ENCODE results near the gene KLF1.

The KLF1 gene

DNA sequence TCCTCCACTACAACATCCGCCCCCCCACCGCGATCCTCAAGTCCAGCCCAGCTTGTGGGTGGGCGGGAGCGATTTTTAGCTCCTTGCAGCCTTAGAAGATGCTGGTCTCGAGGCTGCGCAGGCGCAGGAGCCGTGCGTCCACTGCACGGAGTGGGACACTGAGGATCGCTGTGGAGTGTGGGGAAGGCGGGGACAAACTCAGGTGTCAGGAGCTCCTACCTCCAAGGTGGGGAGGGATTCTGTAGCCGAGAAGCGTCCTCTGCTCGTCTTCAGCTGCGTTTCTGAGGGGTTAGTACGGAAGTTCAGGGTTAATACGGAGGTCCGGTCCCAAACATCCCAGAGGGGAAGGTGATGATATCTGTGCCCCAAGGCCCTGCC, 52.4 kb downstream of the KLF1 start, which contains the start of gene RTBDN:
Gene RTBDN, minus strand, starts transcription at position 14 of the 378 bp plus-strand sequence. CDS start 4,600 bp downstream, outside the sequence.
- H3K14ac ChIP-seq (ENCODE audit: low read length): no peak within 1 kb of the TSS
- peak within 1 kb of the TSS; percentile 81 for H3K23ac ChIP-seq (ENCODE audit: low read depth, low read length, poor library complexity)
- DNase-seq (ENCODE audit: low spot score): no peak
- peak within 1 kb of the TSS; percentile 77 for H3K4me2 ChIP-seq (ENCODE audit: insufficient read depth, low read length, poor library complexity, severe bottlenecking)
- peak within 1 kb of the TSS; percentile 49 to 87 for H3K4me3 ChIP-seq (ENCODE audit: low read length in 2 of 2)
- peak within 1 kb of the TSS; percentile 78 for H3K9ac ChIP-seq (ENCODE audit: low read depth, low read length, poor library complexity)
- H3K79me1 ChIP-seq (ENCODE audit: low read depth, low read length): no peaks in the 10 kb centered on the region
- H2BK15ac ChIP-seq (ENCODE audit: low read length): peak within 1 kb of the TSS; percentile 71
- WGBS, 2 donors (ENCODE audit: extremely low coverage in 2 of 2, insufficient read length in 2 of 2, insufficient replicate concordance in 1 of 2): no CpG with 5 or more reads among the region's 20 CpGs
- H2AFZ ChIP-seq (ENCODE audit: low read length): peak within 1 kb of the TSS; percentile 94
- H4K91ac ChIP-seq (ENCODE audit: low read depth, low read length, poor library complexity): no peak within 1 kb of the TSS
- peak within 1 kb of the TSS; percentile 64 for H2BK12ac ChIP-seq (ENCODE audit: low read length)
- no peak within 1 kb of the TSS for H2BK120ac ChIP-seq (ENCODE audit: low read depth, low read length)
- no peak within 1 kb of the TSS for H3K4ac ChIP-seq (ENCODE audit: low read length)
- H3K4me1 ChIP-seq (ENCODE audit: control insufficient read depth in 2 of 2, insufficient read depth in 1 of 2, low read depth in 1 of 2, low read length in 2 of 2): peaks cover 10 to 12% of the 10 kb centered on the region in 2 donors
- peaks cover 12 to 65% (median 61%) of the 10 kb centered on the region in 3 experiments for H3K27me3 ChIP-seq (ENCODE audit: control insufficient read depth in 3 of 3, insufficient read depth in 3 of 3, low read depth in 1 of 3, low read length in 3 of 3)
- H3K36me3 ChIP-seq (replicated peaks in 1 of 2; ENCODE audit: control insufficient read depth in 2 of 2, insufficient read depth in 2 of 2, low read length in 2 of 2): no peaks in the 10 kb centered on the region
- H3K27ac ChIP-seq (replicated peaks; ENCODE audit: low read length): no peak within 1 kb of the TSS
- peak within 1 kb of the TSS; percentile 93 for H3K18ac ChIP-seq (ENCODE audit: low read length)
- peak within 1 kb of the TSS; percentile 17 for H2BK5ac ChIP-seq (ENCODE audit: low read length)
- H2AK5ac ChIP-seq (ENCODE audit: low read depth, low read length): peak within 1 kb of the TSS; percentile 15
- H4K8ac ChIP-seq (ENCODE audit: low read depth, low read length): no peak within 1 kb of the TSS
- no peaks in the 10 kb centered on the region for H3K9me3 ChIP-seq (replicated peaks in 1 of 2; ENCODE audit: control insufficient read depth in 2 of 2, insufficient read depth in 1 of 2, low read depth in 1 of 2, low read length in 2 of 2)

Small RNAs within 50 kb of the gene (small RNA-seq; reads per million reads assigned to genes)
- gene MIR5695 (ENCODE audit: insufficient read depth): 3.9 reads per million, percentile 6 among the genes with 10 or more reads in this experiment
- gene MIR6794 (ENCODE audit: insufficient read depth): 1.2 reads per million

Measured in neuronal stem cell (in vitro differentiated cells).